ENCODE measurements around the gene ADNP2. TPM values are rescaled to one million over a fixed set of nuclear protein-coding genes. Genes with fewer than 3 reads are reported as not detected.

The ADNP2 gene, protein sequence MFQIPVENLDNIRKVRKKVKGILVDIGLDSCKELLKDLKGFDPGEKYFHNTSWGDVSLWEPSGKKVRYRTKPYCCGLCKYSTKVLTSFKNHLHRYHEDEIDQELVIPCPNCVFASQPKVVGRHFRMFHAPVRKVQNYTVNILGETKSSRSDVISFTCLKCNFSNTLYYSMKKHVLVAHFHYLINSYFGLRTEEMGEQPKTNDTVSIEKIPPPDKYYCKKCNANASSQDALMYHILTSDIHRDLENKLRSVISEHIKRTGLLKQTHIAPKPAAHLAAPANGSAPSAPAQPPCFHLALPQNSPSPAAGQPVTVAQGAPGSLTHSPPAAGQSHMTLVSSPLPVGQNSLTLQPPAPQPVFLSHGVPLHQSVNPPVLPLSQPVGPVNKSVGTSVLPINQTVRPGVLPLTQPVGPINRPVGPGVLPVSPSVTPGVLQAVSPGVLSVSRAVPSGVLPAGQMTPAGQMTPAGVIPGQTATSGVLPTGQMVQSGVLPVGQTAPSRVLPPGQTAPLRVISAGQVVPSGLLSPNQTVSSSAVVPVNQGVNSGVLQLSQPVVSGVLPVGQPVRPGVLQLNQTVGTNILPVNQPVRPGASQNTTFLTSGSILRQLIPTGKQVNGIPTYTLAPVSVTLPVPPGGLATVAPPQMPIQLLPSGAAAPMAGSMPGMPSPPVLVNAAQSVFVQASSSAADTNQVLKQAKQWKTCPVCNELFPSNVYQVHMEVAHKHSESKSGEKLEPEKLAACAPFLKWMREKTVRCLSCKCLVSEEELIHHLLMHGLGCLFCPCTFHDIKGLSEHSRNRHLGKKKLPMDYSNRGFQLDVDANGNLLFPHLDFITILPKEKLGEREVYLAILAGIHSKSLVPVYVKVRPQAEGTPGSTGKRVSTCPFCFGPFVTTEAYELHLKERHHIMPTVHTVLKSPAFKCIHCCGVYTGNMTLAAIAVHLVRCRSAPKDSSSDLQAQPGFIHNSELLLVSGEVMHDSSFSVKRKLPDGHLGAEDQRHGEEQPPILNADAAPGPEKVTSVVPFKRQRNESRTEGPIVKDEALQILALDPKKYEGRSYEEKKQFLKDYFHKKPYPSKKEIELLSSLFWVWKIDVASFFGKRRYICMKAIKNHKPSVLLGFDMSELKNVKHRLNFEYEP
- 22.0 TPM in 2 replicates for total RNA-seq

DNA sequence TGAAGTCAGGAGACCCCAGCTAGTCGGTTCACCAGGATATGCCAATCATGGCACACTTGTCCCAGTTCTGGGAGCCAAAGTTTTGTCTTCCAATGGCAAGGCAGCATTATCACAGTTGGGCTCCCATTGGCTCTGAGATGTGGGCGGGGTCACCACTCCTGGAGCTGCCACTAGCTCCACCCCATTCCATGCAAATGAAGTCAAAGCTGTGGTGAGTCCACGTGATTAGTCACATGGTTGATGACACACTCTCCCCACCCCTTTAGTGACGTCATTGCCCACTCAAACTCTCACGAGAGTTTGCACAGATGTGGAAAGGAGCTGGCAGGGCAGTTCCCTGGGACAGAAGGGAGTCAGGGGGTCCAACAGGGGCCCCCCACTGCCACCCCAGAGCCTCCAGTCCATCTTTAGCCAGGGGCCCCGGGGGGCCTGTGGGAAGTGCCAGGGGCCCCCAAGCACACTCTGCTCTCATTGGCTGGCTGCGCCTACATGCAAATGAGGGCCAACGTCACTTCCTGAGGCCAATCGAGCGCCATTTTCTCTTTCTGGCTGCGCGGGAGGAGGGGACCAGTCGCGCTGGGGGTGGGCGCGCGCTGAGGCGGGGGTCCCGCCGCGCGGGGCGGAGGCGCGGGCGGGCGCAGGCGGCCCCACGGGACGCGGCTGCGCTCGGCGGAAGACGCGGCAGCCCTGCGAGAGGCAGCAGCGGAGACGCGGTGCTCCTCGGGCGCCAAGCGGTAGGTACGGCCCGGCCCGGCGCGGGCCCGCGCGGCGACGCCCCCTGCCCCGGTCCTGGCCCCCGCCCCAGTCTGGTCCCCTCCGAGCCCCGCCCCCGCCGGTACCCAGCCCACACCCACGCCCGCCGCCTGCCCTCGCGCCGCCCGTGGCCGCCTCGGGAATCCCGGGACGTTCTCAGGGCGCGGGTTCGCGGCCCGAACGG lies at the start of gene ADNP2:
TSS of gene ADNP2 (plus strand) at position 524 of the 937 bp plus-strand sequence. CDS start 8,281 bp downstream, outside the sequence.

Other genes starting within 250 kb of the ADNP2 start
- gene SLC66A2, start 157.6 kb upstream of the ADNP2 start, total RNA-seq, result 37.0 and 42.7 TPM in 2 replicates
- 7.6 and 7.9 TPM in 2 replicates for gene HSBP1L1, start 144.6 kb upstream of the ADNP2 start, total RNA-seq
- 50.9 and 65.9 TPM in 2 replicates for gene TXNL4A, start 120.7 kb upstream of the ADNP2 start, total RNA-seq
- gene RBFA, start 74.8 kb upstream of the ADNP2 start, total RNA-seq, result 31.2 and 31.5 TPM in 2 replicates
- 1.3 and 6.1 TPM in 2 replicates for gene PARD6G, start 138.3 kb downstream of the ADNP2 start, total RNA-seq

Measured in uterine smooth muscle cell (primary cell).